Measurements from ENCODE around the gene KCNN1.

KCNN1 gene

DNA sequence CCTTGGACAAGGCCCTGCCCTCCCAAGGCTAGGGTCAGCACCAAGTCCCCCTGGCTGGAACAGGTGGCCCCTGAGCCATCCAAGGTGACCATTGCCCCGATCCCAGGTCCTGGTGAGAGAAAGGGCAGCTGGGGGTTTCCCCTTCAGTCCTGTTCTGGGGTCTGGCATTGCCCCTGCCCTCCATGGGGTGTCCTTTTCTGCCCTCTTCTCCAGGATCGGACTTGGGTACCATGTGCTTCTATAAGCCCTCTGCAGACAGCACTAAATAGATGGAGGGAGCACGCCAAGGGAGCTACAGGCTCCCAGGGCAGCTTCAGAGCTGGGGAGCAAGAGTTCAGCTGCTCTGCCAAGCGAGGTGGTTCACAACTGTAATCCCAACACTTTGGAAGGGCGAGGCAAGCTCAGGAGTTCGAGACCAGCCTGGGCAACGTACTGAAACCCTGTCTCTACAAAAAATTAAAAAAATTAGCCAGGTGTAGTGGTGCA lies 13.5 kb upstream of the KCNN1 start:
- no peak overlapping the region for H3K9ac ChIP-seq (ENCODE audit: low read depth, low read length, poor library complexity, severe bottlenecking)
- H3K9me2 ChIP-seq (replicated peaks; ENCODE audit: low read depth, low read length): no peaks in the 10 kb centered on the region

DNA sequence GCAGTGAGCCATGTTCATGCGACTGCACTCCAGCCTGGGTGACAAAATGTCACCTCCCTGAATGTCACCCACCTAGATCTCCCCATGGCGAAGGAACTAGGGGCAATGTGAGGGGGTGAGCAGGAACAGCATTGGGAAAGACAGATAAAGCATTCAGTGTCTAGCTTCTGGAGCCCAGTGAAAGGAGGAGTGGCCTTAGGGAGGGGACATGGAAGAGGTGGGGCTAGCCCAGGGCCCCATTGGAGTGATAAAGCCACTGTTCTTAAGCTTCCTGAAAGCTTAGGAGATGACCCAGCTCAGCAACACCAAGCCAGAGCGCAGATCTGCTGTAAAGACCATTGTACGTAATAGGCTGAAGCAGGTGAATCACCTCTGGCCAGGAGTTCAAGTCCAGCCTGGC lies 13.0 kb upstream of the KCNN1 start:
- Histone ChIP-seq H3K9me3 (ENCODE audit: insufficient read depth, low read depth, low read length) (no peaks in the 10 kb centered on the region), H3K4me2 (ENCODE audit: low read depth, low read length, poor library complexity, severe bottlenecking) (no peak overlapping the region), H3K27me3 (ENCODE audit: insufficient read depth, low read length, poor library complexity, severe bottlenecking) (no peaks in the 10 kb centered on the region), H2AFZ (ENCODE audit: low read length) (no peak overlapping the region), H3K9ac (ENCODE audit: low read depth, low read length, poor library complexity, severe bottlenecking) (no peak overlapping the region), H3K36me3 (ENCODE audit: insufficient read depth, low read length) (no peaks in the 10 kb centered on the region), H3F3A (ENCODE audit: low read depth) (no peaks in the 10 kb centered on the region), H3K9me2 (replicated peaks; ENCODE audit: low read depth, low read length) (no peaks in the 10 kb centered on the region), H3K4me1 (ENCODE audit: insufficient read depth, low read length, poor library complexity, severe bottlenecking) (peaks cover 21% of the 10 kb centered on the region), H3K79me2 (ENCODE audit: insufficient read depth, low read length) (no peaks in the 10 kb centered on the region), H4K20me1 (ENCODE audit: insufficient read depth, low read length, poor library complexity, severe bottlenecking) (no peaks in the 10 kb centered on the region), H3K4me3 (ENCODE audit: low read length, poor library complexity, severe bottlenecking) (no peak overlapping the region)
- TF ChIP-seq CTCF (conservative IDR thresholded peaks at IDR 0.05; ENCODE audit: low read length) (no peak), EZH2phosphoT487 (IDR thresholded peaks at IDR 0.05; ENCODE audit: borderline replicate concordance) (no peak)

More for the DNA sequence above, 13.5 kb upstream of the KCNN1 start:
- Histone ChIP-seq H4K20me1 (ENCODE audit: insufficient read depth, low read length, poor library complexity, severe bottlenecking) (no peaks in the 10 kb centered on the region), H3K4me2 (ENCODE audit: low read depth, low read length, poor library complexity, severe bottlenecking) (no peak overlapping the region), H3K36me3 (ENCODE audit: insufficient read depth, low read length) (no peaks in the 10 kb centered on the region), H3K4me1 (ENCODE audit: insufficient read depth, low read length, poor library complexity, severe bottlenecking) (peaks cover 26% of the 10 kb centered on the region), H3F3A (ENCODE audit: low read depth) (no peaks in the 10 kb centered on the region), H3K9me3 (ENCODE audit: insufficient read depth, low read depth, low read length) (no peaks in the 10 kb centered on the region), H3K27me3 (ENCODE audit: insufficient read depth, low read length, poor library complexity, severe bottlenecking) (no peaks in the 10 kb centered on the region), H3K4me3 (ENCODE audit: low read length, poor library complexity, severe bottlenecking) (no peak overlapping the region), H3K79me2 (ENCODE audit: insufficient read depth, low read length) (no peaks in the 10 kb centered on the region), H2AFZ (ENCODE audit: low read length) (no peak overlapping the region)
- TF ChIP-seq CTCF (conservative IDR thresholded peaks at IDR 0.05; ENCODE audit: low read length) (no peak), EZH2phosphoT487 (IDR thresholded peaks at IDR 0.05; ENCODE audit: borderline replicate concordance) (no peak)

- H3K4me3 ChIP-seq (ENCODE audit: low read length, poor library complexity, severe bottlenecking): no peak overlapping the region
- no peaks in the 10 kb centered on the region for H3K9me2 ChIP-seq (replicated peaks; ENCODE audit: low read depth, low read length)
- H3K27me3 ChIP-seq (ENCODE audit: insufficient read depth, low read length, poor library complexity, severe bottlenecking): no peaks in the 10 kb centered on the region
- no peaks in the 10 kb centered on the region for H3F3A ChIP-seq (ENCODE audit: low read depth)
- no peak overlapping the region for H3K9ac ChIP-seq (ENCODE audit: low read depth, low read length, poor library complexity, severe bottlenecking)
- no peak overlapping the region for H2AFZ ChIP-seq (ENCODE audit: low read length)
- no peaks in the 10 kb centered on the region for H3K9me3 ChIP-seq (ENCODE audit: insufficient read depth, low read depth, low read length)
- no peak overlapping the region for H3K4me2 ChIP-seq (ENCODE audit: low read depth, low read length, poor library complexity, severe bottlenecking)
- no peaks in the 10 kb centered on the region for H3K36me3 ChIP-seq (ENCODE audit: insufficient read depth, low read length)
- TF ChIP-seq EZH2phosphoT487 (IDR thresholded peaks at IDR 0.05; ENCODE audit: borderline replicate concordance) (no peak), CTCF (conservative IDR thresholded peaks at IDR 0.05; ENCODE audit: low read length) (no peak)
- peaks cover 16% of the 10 kb centered on the region for H3K4me1 ChIP-seq (ENCODE audit: insufficient read depth, low read length, poor library complexity, severe bottlenecking)
- no peaks in the 10 kb centered on the region for H4K20me1 ChIP-seq (ENCODE audit: insufficient read depth, low read length, poor library complexity, severe bottlenecking)
- H3K79me2 ChIP-seq (ENCODE audit: insufficient read depth, low read length): no peaks in the 10 kb centered on the region
These were observed 12.5 kb upstream of the KCNN1 start for GRCh38 chr19:17954401-17954800.

All from Loucy (cell line).